ENCODE data around the gene PLPP3.

PLPP3 gene

GRCh38 chr1:56561227-56562019 lies 17.9 kb downstream of the PLPP3 start:
- Histone ChIP-seq H2AFZ (no peak overlapping the region), H3K36me3 (ENCODE audit: control insufficient read depth, insufficient read depth, low read length) (no peaks in the 10 kb centered on the region), H3K4me3 (ENCODE audit: low read depth, low read length) (no peak overlapping the region), H3K9ac (no peak overlapping the region), H3K27me3 (ENCODE audit: control insufficient read depth, insufficient read depth, low read length) (no peaks in the 10 kb centered on the region), H3K4me2 (ENCODE audit: low read length) (no peak overlapping the region), H3K4me1 (peaks cover 11% of the 10 kb centered on the region), H3K27ac (no peak overlapping the region), H3K79me2 (peaks cover 27% of the 10 kb centered on the region), H3K9me3 (ENCODE audit: control insufficient read depth, low read length) (no peaks in the 10 kb centered on the region)
- TF ChIP-seq CTCF (IDR thresholded peaks at IDR 0.05) = no peak

DNA sequence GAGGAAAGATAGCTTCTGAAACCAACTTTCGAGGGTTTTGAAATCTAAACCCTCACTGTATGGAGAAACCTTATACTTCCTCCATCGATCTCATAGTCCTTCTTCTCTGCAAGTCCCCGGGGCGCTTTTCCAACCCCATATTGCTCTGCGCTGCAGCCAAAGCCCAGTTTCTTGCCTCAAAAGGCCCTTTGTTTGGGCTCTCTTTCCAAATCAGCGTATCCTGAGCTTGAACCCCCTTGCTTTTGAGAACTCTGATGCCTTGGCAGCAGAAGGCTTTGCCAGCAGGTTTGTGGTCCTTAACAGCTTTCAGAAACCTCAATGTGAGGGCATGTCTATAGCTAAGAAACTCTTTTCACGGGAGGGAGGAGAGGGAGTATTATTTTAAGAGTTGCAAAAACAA lies 21.6 kb downstream of the PLPP3 start:
- no peaks in the 10 kb centered on the region for H3K27me3 ChIP-seq (ENCODE audit: control insufficient read depth, insufficient read depth, low read length)
- peaks cover 23% of the 10 kb centered on the region for H3K79me2 ChIP-seq
- H3K36me3 ChIP-seq (ENCODE audit: control insufficient read depth, insufficient read depth, low read length) = no peaks in the 10 kb centered on the region
- no peak overlapping the region for H3K9ac ChIP-seq
- no peak overlapping the region for H3K4me3 ChIP-seq (ENCODE audit: low read depth, low read length)
- no peak overlapping the region for H3K27ac ChIP-seq
- H2AFZ ChIP-seq = no peak overlapping the region
- H3K4me1 ChIP-seq = peaks cover 2% of the 10 kb centered on the region
- H3K4me2 ChIP-seq (ENCODE audit: low read length) = no peak overlapping the region
- no peaks in the 10 kb centered on the region for H3K9me3 ChIP-seq (ENCODE audit: control insufficient read depth, low read length)
- no peak for TF ChIP-seq CTCF (IDR thresholded peaks at IDR 0.05)

- no peak overlapping the region for H3K9ac ChIP-seq
- H3K4me2 ChIP-seq (ENCODE audit: low read length) = no peak overlapping the region
- H3K4me3 ChIP-seq (ENCODE audit: low read depth, low read length) = no peak overlapping the region
- no peak overlapping the region for H2AFZ ChIP-seq
- peaks cover 30% of the 10 kb centered on the region for H3K79me2 ChIP-seq
- H3K4me1 ChIP-seq = peaks cover 6% of the 10 kb centered on the region
- TF ChIP-seq CTCF (IDR thresholded peaks at IDR 0.05) = no peak
- no peaks in the 10 kb centered on the region for H3K27me3 ChIP-seq (ENCODE audit: control insufficient read depth, insufficient read depth, low read length)
- H3K9me3 ChIP-seq (ENCODE audit: control insufficient read depth, low read length) = no peaks in the 10 kb centered on the region
- H3K27ac ChIP-seq = no peak overlapping the region
- H3K36me3 ChIP-seq (ENCODE audit: control insufficient read depth, insufficient read depth, low read length) = no peaks in the 10 kb centered on the region
Measured at GRCh38 chr1:56555448-56555847, 23.9 kb downstream of the PLPP3 start.

DNA sequence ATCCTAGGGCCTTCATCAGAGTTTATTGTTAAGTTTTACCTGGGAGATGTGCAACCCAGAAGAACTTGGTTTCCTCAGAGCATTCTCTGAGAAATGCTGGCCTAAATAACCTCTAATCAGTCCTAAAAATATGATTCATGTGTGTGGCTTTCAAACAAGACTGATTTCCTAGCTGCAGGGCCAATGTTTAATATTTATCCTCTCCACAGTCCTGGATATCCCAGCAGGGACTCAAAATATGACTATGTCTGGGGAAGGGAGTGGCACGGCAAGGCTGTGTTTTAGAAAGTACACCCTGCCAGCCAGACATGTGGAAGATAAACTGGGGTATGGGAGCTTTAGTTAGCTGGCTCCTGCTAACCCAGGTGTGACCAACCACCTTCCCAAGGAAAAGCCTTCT lies 26.3 kb downstream of the PLPP3 start:
- H3K27me3 ChIP-seq (ENCODE audit: control insufficient read depth, insufficient read depth, low read length) = no peaks in the 10 kb centered on the region
- H3K4me3 ChIP-seq (ENCODE audit: low read depth, low read length) = no peak overlapping the region
- H2AFZ ChIP-seq = no peak overlapping the region
- peaks cover 11% of the 10 kb centered on the region for H3K4me1 ChIP-seq
- H3K9ac ChIP-seq = no peak overlapping the region
- no peaks in the 10 kb centered on the region for H3K36me3 ChIP-seq (ENCODE audit: control insufficient read depth, insufficient read depth, low read length)
- H3K27ac ChIP-seq = no peak overlapping the region
- H3K79me2 ChIP-seq = peaks cover 35% of the 10 kb centered on the region
- no peaks in the 10 kb centered on the region for H3K9me3 ChIP-seq (ENCODE audit: control insufficient read depth, low read length)
- no peak for TF ChIP-seq CTCF (IDR thresholded peaks at IDR 0.05)
- no peak overlapping the region for H3K4me2 ChIP-seq (ENCODE audit: low read length)

DNA sequence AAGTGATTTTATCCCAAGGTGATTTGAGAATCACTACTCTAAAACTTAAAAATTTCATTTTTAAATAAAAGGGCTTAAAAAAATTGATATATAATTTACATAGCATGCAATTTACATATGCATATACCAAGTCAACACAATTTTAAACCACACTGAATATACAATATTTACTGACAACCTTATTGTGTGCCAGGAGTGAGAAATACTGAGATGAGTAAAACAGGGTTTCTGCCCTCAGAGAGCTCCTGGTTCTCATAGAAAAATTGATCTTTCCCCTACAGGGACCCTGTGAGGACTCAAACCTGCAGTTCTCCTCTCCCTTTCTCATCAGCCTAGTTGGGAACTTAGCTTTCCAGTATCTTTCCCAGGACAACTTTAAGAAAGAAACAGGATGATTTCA lies 27.0 kb downstream of the PLPP3 start:
- H3K4me1 ChIP-seq = peaks cover 14% of the 10 kb centered on the region
- no peaks in the 10 kb centered on the region for H3K27me3 ChIP-seq (ENCODE audit: control insufficient read depth, insufficient read depth, low read length)
- H3K79me2 ChIP-seq = peaks cover 35% of the 10 kb centered on the region
- no peak overlapping the region for H3K27ac ChIP-seq
- H3K4me3 ChIP-seq (ENCODE audit: low read depth, low read length) = no peak overlapping the region
- no peaks in the 10 kb centered on the region for H3K9me3 ChIP-seq (ENCODE audit: control insufficient read depth, low read length)
- H2AFZ ChIP-seq = no peak overlapping the region
- TF ChIP-seq CTCF (IDR thresholded peaks at IDR 0.05) = no peak
- no peaks in the 10 kb centered on the region for H3K36me3 ChIP-seq (ENCODE audit: control insufficient read depth, insufficient read depth, low read length)
- no peak overlapping the region for H3K9ac ChIP-seq
- H3K4me2 ChIP-seq (ENCODE audit: low read length) = no peak overlapping the region
